Left lobe of liver (tissue), 2 donors: ENCODE measurements around the gene RAB42. TPM values are rescaled to one million over a fixed set of nuclear protein-coding genes. Genes with fewer than 3 reads are reported as not detected.

Source experiments
- ATAC-seq: fragments of 200-7000 bp; cut with Tn5 transposase; one replicate; pipeline ENCODE4 v1.9.1; 2020; ENCODE audit warnings: mild to moderate bottlenecking, moderate library complexity
- DNase-seq: peaks from one replicate; pipeline ENCODE4 v3.0.0-alpha.2; 2020; ENCODE audit warnings: low spot score
- total RNA-seq: library from RNA; stranded (reverse); gene quantifications from one replicate; pipeline ENCODE4 v1.2.1, GENCODE V29; 2021
- donor health status: DM: no; HTN: no; CAD: no; lungs with moderate emphysema.
- donor health status: DM: no; HTN: yes; CAD: no.

The RAB42 gene
- total RNA-seq, 1 donor from 2014 or later: 0.75 TPM

DNA sequence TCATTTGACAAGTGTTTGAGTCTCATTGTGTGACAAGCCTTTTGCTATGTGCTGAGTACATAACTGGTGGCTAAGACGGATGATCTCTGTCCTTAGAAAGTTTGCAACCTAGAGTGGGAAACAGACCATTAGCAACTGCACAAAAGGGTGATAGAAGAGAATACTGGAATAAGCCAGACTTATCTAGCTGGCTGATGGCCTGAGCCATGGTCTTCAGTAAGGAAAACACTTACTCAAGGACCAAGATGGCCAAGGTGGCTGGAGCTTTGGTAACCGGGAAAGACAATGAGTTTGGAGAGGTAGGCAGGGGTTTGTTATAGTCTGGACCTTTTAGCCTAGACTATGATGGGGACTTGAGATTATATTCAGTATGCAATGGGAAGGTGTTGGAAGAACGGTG lies 52.4 kb downstream of the RAB42 start:
- ATAC-seq (no peak), DNase-seq (no peak)

Other genes with a start within 250 kb of the RAB42 start
- gene PHACTR4, start 222.5 kb upstream of the RAB42 start, total RNA-seq: 23.5 TPM
- 19.3 TPM for gene RCC1, start 86.2 kb upstream of the RAB42 start, total RNA-seq
- gene TRNAU1AP, start 39.2 kb upstream of the RAB42 start, total RNA-seq: 8.3 TPM
- gene TAF12, start 50.8 kb downstream of the RAB42 start, total RNA-seq: 8.4 TPM
- not detected for gene RNU11, start 56.3 kb downstream of the RAB42 start, total RNA-seq
- gene GMEB1, start 76.5 kb downstream of the RAB42 start, total RNA-seq: 3.3 TPM
- 23.1 TPM for gene YTHDF2, start 144.7 kb downstream of the RAB42 start, total RNA-seq
- gene OPRD1, start 219.9 kb downstream of the RAB42 start, total RNA-seq: not detected